SK-N-MC (cell line): Measurements from ENCODE around the gene ARFIP1.

ENCODE experiments used
- DNase-seq: peaks from one replicate; pipeline ENCODE4 v3.0.0-alpha.2; 2011; ENCODE audit warnings: low read depth, low spot score
- H3K27ac ChIP-seq: fragments of 200-600 bp; sonication (generic); 2 replicates; pipeline ENCODE4 v1.5.1; 2016; ENCODE audit warnings: mixed run types
- H3K36me3 ChIP-seq: fragments of 200-600 bp; sonication (generic); 2 replicates; pipeline ENCODE4 v1.6.1; 2017; ENCODE audit warnings: antibody characterized with exemption, low read length, mixed read lengths; ENCODE audit not compliant: insufficient read depth
- H3K4me3 ChIP-seq: fragments of 200-600 bp; sonication (generic); 2 replicates; pipeline ENCODE4 v1.5.1; 2016
- H3K9ac ChIP-seq: fragments of 200-600 bp; sonication (generic); 2 replicates; pipeline ENCODE4 v1.8.0; 2017; ENCODE audit warnings: mixed run types, mixed read lengths; ENCODE audit not compliant: insufficient read length
- H3K9me3 ChIP-seq: fragments of 200-600 bp; sonication (generic); 2 replicates; pipeline ENCODE4 v1.6.1; 2017; ENCODE audit warnings: low read depth, mild to moderate bottlenecking, antibody characterized with exemption, low read length, moderate library complexity, mixed read lengths
- EZH2 ChIP-seq: fragments of 200-600 bp; sonication (generic); IDR thresholded peaks from one replicate; pipeline ENCODE4 v1.6.1; 2017; ENCODE audit warnings: antibody characterized with exemption
- FOXP2 ChIP-seq: optimal IDR thresholded peaks from 2 replicates; pipeline ENCODE3; 2011; ENCODE audit warnings: mild to moderate bottlenecking, moderate library complexity; ENCODE audit not compliant: insufficient read depth; ENCODE audit errors: extremely low read length, control extremely low read depth
- POLR2AphosphoS5 ChIP-seq: IDR thresholded peaks from 2 replicates; pipeline ENCODE4 v1.6.1; 2012; ENCODE audit warnings: mild to moderate bottlenecking, low read depth, low read length, borderline replicate concordance

The ARFIP1 gene

DNA sequence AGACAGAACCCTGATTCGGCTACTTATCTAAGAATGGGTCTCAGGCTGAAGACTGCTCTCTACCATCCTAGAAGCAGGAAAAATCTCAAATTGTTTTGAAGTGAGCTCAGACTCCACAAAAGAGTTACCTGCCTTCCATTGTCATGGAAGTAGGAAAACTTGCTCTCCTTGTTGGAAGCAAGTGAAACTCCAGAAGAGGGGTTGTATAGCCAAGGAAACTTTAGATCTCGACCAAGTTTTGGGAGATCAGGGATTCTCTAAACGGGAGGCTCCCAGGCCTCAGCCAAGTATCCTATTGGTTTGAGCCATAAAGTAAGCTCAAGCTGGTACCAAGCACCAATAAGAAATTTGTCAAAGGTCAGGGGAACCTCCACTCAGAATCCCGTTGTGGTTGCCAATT is 147.2 kb downstream of the ARFIP1 start:
- no peak overlapping the region for H3K9ac ChIP-seq
- H3K27ac ChIP-seq: no peak overlapping the region
- no peak for DNase-seq
- no peaks in the 10 kb centered on the region for H3K9me3 ChIP-seq
- H3K36me3 ChIP-seq: no peaks in the 10 kb centered on the region
- no peak overlapping the region for H3K4me3 ChIP-seq
- TF ChIP-seq POLR2AphosphoS5 (no peak), FOXP2 (no peak), EZH2 (no peak)

- H3K9ac ChIP-seq: no peak overlapping the region
- TF ChIP-seq EZH2: no peak
- no peak for TF ChIP-seq FOXP2
- TF ChIP-seq POLR2AphosphoS5: no peak
- no peaks in the 10 kb centered on the region for H3K36me3 ChIP-seq
- no peak for DNase-seq
- H3K27ac ChIP-seq: no peak overlapping the region
- no peaks in the 10 kb centered on the region for H3K9me3 ChIP-seq
- H3K4me3 ChIP-seq: no peak overlapping the region
These were observed 148.0 kb downstream of the ARFIP1 start for GRCh38 chr4:152927737-152928136.

GRCh38 chr4:152928286-152928685 is 148.5 kb downstream of the ARFIP1 start:
- Histone ChIP-seq H3K9me3 (no peaks in the 10 kb centered on the region), H3K4me3 (no peak overlapping the region), H3K36me3 (no peaks in the 10 kb centered on the region), H3K27ac (no peak overlapping the region), H3K9ac (no peak overlapping the region)
- TF ChIP-seq EZH2: no peak
- no peak for TF ChIP-seq POLR2AphosphoS5
- TF ChIP-seq FOXP2: no peak
- no peak for DNase-seq

DNA sequence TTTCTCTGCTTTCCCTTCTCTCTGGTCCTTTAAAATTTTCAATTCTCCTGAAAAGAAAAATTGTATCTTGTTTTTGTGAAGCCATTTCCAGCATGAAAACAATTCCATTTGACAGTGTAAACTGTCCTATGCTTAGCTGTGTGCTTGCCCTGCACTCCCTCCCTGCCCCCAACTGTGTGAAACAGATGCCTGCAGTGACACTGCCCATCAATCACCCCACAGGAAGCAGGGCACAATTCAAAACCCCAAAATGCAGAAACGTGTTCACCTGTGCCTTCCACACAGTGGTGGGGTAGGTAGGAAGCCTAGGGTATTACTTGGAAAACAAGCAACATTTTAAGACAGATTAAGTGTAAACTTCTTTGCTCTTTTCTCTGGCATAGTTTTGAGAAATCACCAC is 150.1 kb downstream of the ARFIP1 start:
- Histone ChIP-seq H3K36me3 (no peaks in the 10 kb centered on the region), H3K4me3 (no peak overlapping the region), H3K9ac (no peak overlapping the region), H3K27ac (no peak overlapping the region), H3K9me3 (no peaks in the 10 kb centered on the region)
- TF ChIP-seq EZH2 (no peak), POLR2AphosphoS5 (no peak), FOXP2 (no peak)
- DNase-seq: no peak

- no peak for TF ChIP-seq EZH2
- TF ChIP-seq FOXP2: no peak
These were observed 155.4 kb downstream of the ARFIP1 start for GRCh38 chr4:152935143-152935542.

DNA sequence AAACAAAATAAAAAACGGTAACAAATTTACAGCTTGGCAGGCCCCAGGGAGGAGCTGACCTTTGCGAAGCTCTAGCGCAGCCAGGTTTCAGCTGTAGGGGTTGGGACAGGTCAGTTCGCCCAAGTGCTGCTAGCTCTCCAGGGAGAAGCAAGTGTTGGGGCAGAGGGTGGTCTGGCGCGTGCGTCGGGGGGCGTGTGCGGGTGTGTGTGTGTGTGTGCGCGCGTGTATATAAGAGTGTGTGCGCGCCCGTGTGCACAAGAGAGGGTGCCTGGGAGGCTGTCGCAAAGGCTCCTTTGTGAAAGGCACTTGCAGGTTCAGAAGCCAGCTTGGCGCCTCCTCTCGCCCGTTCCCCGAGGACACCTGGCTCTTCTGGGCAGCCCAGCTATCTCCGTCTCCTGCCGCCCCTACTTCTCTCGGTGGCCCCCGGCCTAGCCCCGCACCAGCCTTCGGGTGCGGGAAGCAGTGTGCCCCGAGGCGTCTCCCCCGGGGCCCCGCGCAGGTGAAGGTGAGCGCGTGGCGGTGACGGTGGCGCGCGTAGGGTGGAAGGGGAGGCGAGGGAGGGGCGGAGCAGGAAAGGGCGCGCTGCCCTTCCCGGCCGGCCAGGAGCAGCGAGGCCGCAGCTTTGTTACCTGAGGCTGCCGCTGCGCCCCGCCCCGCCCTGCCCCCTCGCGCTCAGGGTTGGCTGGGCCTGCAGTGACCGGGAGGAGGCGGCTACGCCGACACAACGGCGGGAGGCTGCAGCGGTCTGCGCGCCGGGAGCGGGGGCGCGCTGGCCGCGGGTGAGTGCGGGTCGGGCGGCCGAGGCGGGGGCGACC is 156.1 kb downstream of the ARFIP1 start, which contains the start of gene FHDC1:
FHDC1 (plus strand) TSS at position 693 of the 815 bp plus-strand sequence. CDS start 6,735 bp downstream, outside the sequence.
- TF ChIP-seq FOXP2: no peak
- TF ChIP-seq POLR2AphosphoS5: no peak
- TF ChIP-seq EZH2: no peak
- H3K4me3 ChIP-seq: peak within 1 kb of the TSS; percentile 81
- no peaks in the 10 kb centered on the region for H3K36me3 ChIP-seq
- H3K27ac ChIP-seq: no peak within 1 kb of the TSS
- DNase-seq: no peak
- no peak within 1 kb of the TSS for H3K9ac ChIP-seq
- no peaks in the 10 kb centered on the region for H3K9me3 ChIP-seq

More at GRCh38 chr4:152935143-152935542, 155.4 kb downstream of the ARFIP1 start:
- H3K4me3 ChIP-seq: no peak overlapping the region
- DNase-seq: no peak
- H3K36me3 ChIP-seq: no peaks in the 10 kb centered on the region
- no peak overlapping the region for H3K27ac ChIP-seq
- H3K9ac ChIP-seq: no peak overlapping the region
- H3K9me3 ChIP-seq: no peaks in the 10 kb centered on the region

DNA sequence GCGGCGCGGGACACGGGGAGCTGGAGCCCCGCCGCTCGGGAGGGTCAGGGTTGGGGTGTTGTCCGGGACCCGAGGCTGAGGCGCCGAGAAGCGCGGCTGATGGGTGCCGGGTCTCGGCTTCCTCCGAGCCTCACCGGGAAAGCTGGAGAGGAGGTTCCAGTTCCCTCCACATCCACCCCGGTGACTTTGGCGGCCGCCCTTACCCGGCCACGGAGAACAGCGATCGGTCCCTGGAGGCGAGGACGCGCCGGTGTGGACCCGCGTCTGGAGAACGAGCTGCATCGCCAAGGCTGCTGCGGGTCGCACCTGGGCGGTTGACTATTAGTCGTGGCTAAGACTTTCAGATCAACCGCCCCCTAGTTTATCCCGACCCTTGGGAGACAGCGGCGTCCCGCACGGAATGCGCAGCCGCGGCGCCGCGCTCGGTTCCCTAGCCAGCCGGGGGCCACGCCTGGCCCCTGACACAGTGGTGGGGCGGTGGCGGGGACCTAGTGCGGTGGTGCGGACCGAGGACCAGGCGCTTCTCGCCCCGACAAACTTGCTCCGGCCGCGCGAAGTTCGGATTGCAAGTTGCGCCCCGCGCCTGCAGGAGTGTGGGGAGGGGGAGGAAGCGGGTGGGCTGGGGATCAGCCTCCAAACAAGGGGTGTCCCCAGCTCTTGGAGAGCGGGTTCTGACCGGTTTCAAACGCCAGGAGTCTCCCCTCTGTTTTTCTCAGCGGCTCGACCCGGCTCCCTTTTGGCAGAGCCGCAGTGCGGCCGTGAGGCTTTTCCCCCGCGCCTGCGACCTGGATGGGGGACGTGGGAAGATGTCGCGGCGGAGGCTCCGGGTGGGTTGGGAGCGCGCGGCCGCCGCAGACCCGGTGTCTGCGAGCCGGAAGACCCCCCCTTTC is 156.9 kb downstream of the ARFIP1 start:
- no peaks in the 10 kb centered on the region for H3K9me3 ChIP-seq
- no peak for DNase-seq
- H3K36me3 ChIP-seq: no peaks in the 10 kb centered on the region
- H3K4me3 ChIP-seq: peak overlapping the region; percentile 81
- no peak for TF ChIP-seq FOXP2
- peak; percentile 97 for TF ChIP-seq EZH2
- no peak for TF ChIP-seq POLR2AphosphoS5
- H3K27ac ChIP-seq: no peak overlapping the region
- no peak overlapping the region for H3K9ac ChIP-seq
